ENCODE results near the gene PLEKHM2. TPM values are rescaled to one million over a fixed set of nuclear protein-coding genes. Genes with fewer than 3 reads are reported as not detected.

The PLEKHM2 gene
- total and polyA plus RNA-seq, 2 experiments from 2014 or later, result 31.8 to 43.1 TPM

GRCh38 chr1:15775706-15776105 lies 91.6 kb downstream of the PLEKHM2 start:
- WGBS (ENCODE audit: low lambda C conversion rate, missing lambda C conversion rate), result 88% methylated on average over 2 of the region's 2 CpGs
- H3K36me3 ChIP-seq (replicated peaks; ENCODE audit: insufficient read depth, low read depth), result peaks cover 4% of the 10 kb centered on the region

GRCh38 chr1:15777909-15778707 lies 94.0 kb downstream of the PLEKHM2 start:
- H3K4me3 ChIP-seq, result no peak overlapping the region
- H3K79me2 ChIP-seq, result peaks cover 6% of the 10 kb centered on the region
- no peak overlapping the region for H3K4me2 ChIP-seq
- H3K4me1 ChIP-seq (ENCODE audit: insufficient read depth), result peaks cover 17% of the 10 kb centered on the region
- H3K27ac ChIP-seq, result peak overlapping the region; percentile 91
- no peaks in the 10 kb centered on the region for H3K9me3 ChIP-seq (ENCODE audit: low read depth)
- no peaks in the 10 kb centered on the region for H3K27me3 ChIP-seq
- TF ChIP-seq EZH2phosphoT487 (IDR thresholded peaks at IDR 0.05; ENCODE audit: low read depth, severe bottlenecking, unreplicated experiment), result no peak
- H4K20me1 ChIP-seq (ENCODE audit: insufficient read depth, poor library complexity, severe bottlenecking), result no peaks in the 10 kb centered on the region
- WGBS (ENCODE audit: low lambda C conversion rate, missing lambda C conversion rate), result 94% methylated on average over 7 of the region's 7 CpGs
- no peak overlapping the region for H2AFZ ChIP-seq
- H3K36me3 ChIP-seq (replicated peaks; ENCODE audit: insufficient read depth, low read depth), result peaks cover 4% of the 10 kb centered on the region
- H3K9me2 ChIP-seq (replicated peaks; ENCODE audit: insufficient read depth), result no peaks in the 10 kb centered on the region
- DNase-seq (ENCODE audit: low spot score), result no peak

More at GRCh38 chr1:15775706-15776105, 91.6 kb downstream of the PLEKHM2 start:
- Histone ChIP-seq H4K20me1 (ENCODE audit: insufficient read depth, poor library complexity, severe bottlenecking) (no peaks in the 10 kb centered on the region), H3K79me2 (peaks cover 6% of the 10 kb centered on the region), H2AFZ (no peak overlapping the region), H3K27ac (peak overlapping the region; percentile 67), H3K27me3 (no peaks in the 10 kb centered on the region), H3K9me3 (ENCODE audit: low read depth) (no peaks in the 10 kb centered on the region), H3K4me2 (no peak overlapping the region), H3K4me1 (ENCODE audit: insufficient read depth) (peaks cover 17% of the 10 kb centered on the region), H3K9me2 (replicated peaks; ENCODE audit: insufficient read depth) (no peaks in the 10 kb centered on the region), H3K4me3 (no peak overlapping the region)
- no peak for TF ChIP-seq EZH2 (IDR thresholded peaks at IDR 0.05; ENCODE audit: borderline replicate concordance)
- TF ChIP-seq, protein P1, sequence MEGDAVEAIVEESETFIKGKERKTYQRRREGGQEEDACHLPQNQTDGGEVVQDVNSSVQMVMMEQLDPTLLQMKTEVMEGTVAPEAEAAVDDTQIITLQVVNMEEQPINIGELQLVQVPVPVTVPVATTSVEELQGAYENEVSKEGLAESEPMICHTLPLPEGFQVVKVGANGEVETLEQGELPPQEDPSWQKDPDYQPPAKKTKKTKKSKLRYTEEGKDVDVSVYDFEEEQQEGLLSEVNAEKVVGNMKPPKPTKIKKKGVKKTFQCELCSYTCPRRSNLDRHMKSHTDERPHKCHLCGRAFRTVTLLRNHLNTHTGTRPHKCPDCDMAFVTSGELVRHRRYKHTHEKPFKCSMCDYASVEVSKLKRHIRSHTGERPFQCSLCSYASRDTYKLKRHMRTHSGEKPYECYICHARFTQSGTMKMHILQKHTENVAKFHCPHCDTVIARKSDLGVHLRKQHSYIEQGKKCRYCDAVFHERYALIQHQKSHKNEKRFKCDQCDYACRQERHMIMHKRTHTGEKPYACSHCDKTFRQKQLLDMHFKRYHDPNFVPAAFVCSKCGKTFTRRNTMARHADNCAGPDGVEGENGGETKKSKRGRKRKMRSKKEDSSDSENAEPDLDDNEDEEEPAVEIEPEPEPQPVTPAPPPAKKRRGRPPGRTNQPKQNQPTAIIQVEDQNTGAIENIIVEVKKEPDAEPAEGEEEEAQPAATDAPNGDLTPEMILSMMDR (IDR thresholded peaks at IDR 0.05; ENCODE audit: poor library complexity), result no peak
- TF ChIP-seq EZH2phosphoT487 (IDR thresholded peaks at IDR 0.05; ENCODE audit: low read depth, severe bottlenecking, unreplicated experiment), result no peak
- no peak for DNase-seq (ENCODE audit: low spot score)

Small RNA genes lying within 50 kb of the gene (small RNA-seq; reads per million reads assigned to genes)
- not detected for gene AL121992.2

Other genes starting within 250 kb of the PLEKHM2 start
- gene CTRC, start 245.9 kb upstream of the PLEKHM2 start, total RNA-seq, result not detected in 2 replicates
- gene CTRC, start 245.9 kb upstream of the PLEKHM2 start, polyA plus RNA-seq, result 0.36 and 0.66 TPM in 2 replicates
- gene CELA2A, start 227.6 kb upstream of the PLEKHM2 start, total RNA-seq, result 2.2 and 9.5 TPM in 2 replicates
- 5.6 TPM in 2 replicates for gene CELA2A, start 227.6 kb upstream of the PLEKHM2 start, polyA plus RNA-seq
- 0.73 TPM in 1 of 2 replicates, not detected in the other for gene CELA2B, start 208.2 kb upstream of the PLEKHM2 start, total RNA-seq
- 1.4 TPM in 1 of 2 replicates, not detected in the other for gene CELA2B, start 208.2 kb upstream of the PLEKHM2 start, polyA plus RNA-seq
- 17.1 and 21.2 TPM in 2 replicates for gene CASP9, start 160.1 kb upstream of the PLEKHM2 start, total RNA-seq
- 13.5 and 14.2 TPM in 2 replicates for gene CASP9, start 160.1 kb upstream of the PLEKHM2 start, polyA plus RNA-seq
- 21.1 and 29.7 TPM in 2 replicates for gene DNAJC16, start 157.5 kb upstream of the PLEKHM2 start, total RNA-seq
- gene DNAJC16, start 157.5 kb upstream of the PLEKHM2 start, polyA plus RNA-seq, result 9.5 and 9.6 TPM in 2 replicates
- gene AGMAT, start 99.3 kb upstream of the PLEKHM2 start, total RNA-seq, result 42.9 and 49.9 TPM in 2 replicates
- gene AGMAT, start 99.3 kb upstream of the PLEKHM2 start, polyA plus RNA-seq, result 19.1 and 28.7 TPM in 2 replicates
- 27.4 and 40.1 TPM in 2 replicates for gene DDI2, start 66.9 kb upstream of the PLEKHM2 start, total RNA-seq
- gene DDI2, start 66.9 kb upstream of the PLEKHM2 start, polyA plus RNA-seq, result 5.6 and 7.5 TPM in 2 replicates
- gene SLC25A34, start 51.9 kb downstream of the PLEKHM2 start, total RNA-seq, result 0.68 and 0.87 TPM in 2 replicates
- gene SLC25A34, start 51.9 kb downstream of the PLEKHM2 start, polyA plus RNA-seq, result 0.71 and 0.77 TPM in 2 replicates
- 10.7 and 11.9 TPM in 2 replicates for gene TMEM82, start 58.2 kb downstream of the PLEKHM2 start, total RNA-seq
- gene TMEM82, start 58.2 kb downstream of the PLEKHM2 start, polyA plus RNA-seq, result 14.7 and 16.4 TPM in 2 replicates
- 109 and 117 TPM in 2 replicates for gene FBLIM1, start 74.5 kb downstream of the PLEKHM2 start, total RNA-seq
- 102 and 120 TPM in 2 replicates for gene FBLIM1, start 74.5 kb downstream of the PLEKHM2 start, polyA plus RNA-seq
- gene UQCRHL, start 123.3 kb downstream of the PLEKHM2 start, total RNA-seq, result 2.0 and 2.6 TPM in 2 replicates
- gene UQCRHL, start 123.3 kb downstream of the PLEKHM2 start, polyA plus RNA-seq, result 1.0 and 1.8 TPM in 2 replicates
- 23.7 and 25.9 TPM in 2 replicates for gene SPEN, start 163.4 kb downstream of the PLEKHM2 start, total RNA-seq
- gene SPEN, start 163.4 kb downstream of the PLEKHM2 start, polyA plus RNA-seq, result 22.7 and 24.3 TPM in 2 replicates

Data from hepatocyte (in vitro differentiated cells).